Endodermal cell (in vitro differentiated cells): ENCODE data around the gene DROSHA. TPM values are rescaled to one million over a fixed set of nuclear protein-coding genes. Genes with fewer than 3 reads are reported as not detected.
"Not testable (repeated sequence)": the region's sequence is repeated elsewhere in the genome, so short reads cannot be mapped to it uniquely, and the experiment has no call there.

Source experiments
- DNase-seq: peaks from one replicate; pipeline ENCODE4 v3.0.0-alpha.2; 2017
- H3K27ac ChIP-seq: 2 replicates; pipeline ENCODE4 v1.5.1; 2013; ENCODE audit warnings: mild to moderate bottlenecking, low read depth, low read length, moderate library complexity
- H3K27me3 ChIP-seq: 2 replicates; pipeline ENCODE4 v1.6.1; 2013; ENCODE audit warnings: mild to moderate bottlenecking, low read length, moderate library complexity; ENCODE audit not compliant: insufficient read depth, control insufficient read depth, poor library complexity, severe bottlenecking
- H3K36me3 ChIP-seq: 2 replicates; pipeline ENCODE4 v1.7.0; 2013; ENCODE audit warnings: mild to moderate bottlenecking, low read length, moderate library complexity; ENCODE audit not compliant: control insufficient read depth, insufficient read depth
- H3K4me1 ChIP-seq: one replicate; pipeline ENCODE4 v1.7.0; 2013; ENCODE audit warnings: low read length; ENCODE audit not compliant: control insufficient read depth, insufficient read depth
- H3K4me3 ChIP-seq: 2 replicates; pipeline ENCODE4 v1.5.1; 2013; ENCODE audit warnings: mild to moderate bottlenecking, low read length, moderate library complexity
- H3K9ac ChIP-seq: 2 replicates; pipeline ENCODE4 v1.6.1; 2013; ENCODE audit warnings: mild to moderate bottlenecking, low read length, moderate library complexity; ENCODE audit not compliant: poor library complexity, severe bottlenecking; ENCODE audit errors: extremely low read depth
- H3K9me3 ChIP-seq: 2 replicates; pipeline ENCODE4 v1.6.1; 2013; ENCODE audit warnings: mild to moderate bottlenecking, low read length, moderate library complexity; ENCODE audit not compliant: control insufficient read depth
- H3K27ac Mint-ChIP-seq: 2 replicates; pipeline ENCODE4 v1.8.0; 2020; ENCODE audit warnings: mixed read lengths
- H3K27me3 Mint-ChIP-seq: 2 replicates; pipeline ENCODE4 v1.8.0; 2021; ENCODE audit warnings: mild to moderate bottlenecking, mixed read lengths; ENCODE audit not compliant: insufficient read depth
- H3K36me3 Mint-ChIP-seq: 2 replicates; pipeline ENCODE4 v1.8.0; 2020; ENCODE audit warnings: low read depth, mixed read lengths
- H3K4me1 Mint-ChIP-seq: 2 replicates; pipeline ENCODE4 v1.8.0; 2020; ENCODE audit warnings: mixed read lengths
- H3K4me3 Mint-ChIP-seq: 2 replicates; pipeline ENCODE4 v1.8.0; 2020; ENCODE audit warnings: mild to moderate bottlenecking, moderate library complexity, mixed read lengths
- H3K9me3 Mint-ChIP-seq: 2 replicates; pipeline ENCODE4 v1.8.0; 2020; ENCODE audit warnings: mild to moderate bottlenecking, mixed read lengths
- WGBS, 2 experiments: methylation state at CpG; one replicate each; pipeline versions ENCODE4 v1.1.5 to v1.1.7; 2013; ENCODE audit warnings: missing lambda C conversion rate in 2 of 2, mixed read lengths in 1 of 2; ENCODE audit not compliant: insufficient coverage in 1 of 2, insufficient read length in 1 of 2; 5-methylcytosine and 5-hydroxymethylcytosine counted together
- total RNA-seq, 2 donors: library from RNA; stranded (reverse); fragmentation: NEBNext Ultra II Directional in 1 of 2; extraction: Animal tissue kit (Norgen Biotek cat#: 25700) in 1 of 2; gene quantifications; 2 replicates in 1 of 2; 3 replicates in 1 of 2; pipeline ENCODE4 v1.2.1, GENCODE V29; 2021
- TF ChIP-seq, protein P1 (sequence below): fragments of 200-600 bp; sonication (generic); conservative IDR thresholded peaks from 2 replicates; pipeline ENCODE4 v1.5.0; 2021; ENCODE audit warnings: antibody characterized with exemption, mild to moderate bottlenecking

DROSHA gene
- total RNA-seq, 2 donors from 2014 or later, result 116 to 132 TPM

GRCh38 chr5:31362931-31363568 is 168.8 kb downstream of the DROSHA start:
- no peaks in the 10 kb centered on the region for H3K4me1 ChIP-seq
- no peak overlapping the region for H3K27ac ChIP-seq
- no peak overlapping the region for H3K9ac ChIP-seq
- no peaks in the 10 kb centered on the region for H3K27me3 ChIP-seq
- peaks cover 6% of the 10 kb centered on the region for H3K9me3 ChIP-seq
- no peak for DNase-seq
- no peak overlapping the region for H3K27ac Mint-ChIP-seq
- H3K4me3 ChIP-seq, result no peak overlapping the region
- no peaks in the 10 kb centered on the region for H3K36me3 Mint-ChIP-seq
- no peaks in the 10 kb centered on the region for H3K4me1 Mint-ChIP-seq
- no peaks in the 10 kb centered on the region for H3K27me3 Mint-ChIP-seq
- no peak overlapping the region for H3K4me3 Mint-ChIP-seq
- H3K9me3 Mint-ChIP-seq, result no peaks in the 10 kb centered on the region
- 100% methylated on average over 2 of the region's 3 CpGs; no CpG with 5 or more reads in 1 of the 2 experiments for WGBS, 2 experiments
- H3K36me3 ChIP-seq, result no peaks in the 10 kb centered on the region
- TF ChIP-seq, protein P1, sequence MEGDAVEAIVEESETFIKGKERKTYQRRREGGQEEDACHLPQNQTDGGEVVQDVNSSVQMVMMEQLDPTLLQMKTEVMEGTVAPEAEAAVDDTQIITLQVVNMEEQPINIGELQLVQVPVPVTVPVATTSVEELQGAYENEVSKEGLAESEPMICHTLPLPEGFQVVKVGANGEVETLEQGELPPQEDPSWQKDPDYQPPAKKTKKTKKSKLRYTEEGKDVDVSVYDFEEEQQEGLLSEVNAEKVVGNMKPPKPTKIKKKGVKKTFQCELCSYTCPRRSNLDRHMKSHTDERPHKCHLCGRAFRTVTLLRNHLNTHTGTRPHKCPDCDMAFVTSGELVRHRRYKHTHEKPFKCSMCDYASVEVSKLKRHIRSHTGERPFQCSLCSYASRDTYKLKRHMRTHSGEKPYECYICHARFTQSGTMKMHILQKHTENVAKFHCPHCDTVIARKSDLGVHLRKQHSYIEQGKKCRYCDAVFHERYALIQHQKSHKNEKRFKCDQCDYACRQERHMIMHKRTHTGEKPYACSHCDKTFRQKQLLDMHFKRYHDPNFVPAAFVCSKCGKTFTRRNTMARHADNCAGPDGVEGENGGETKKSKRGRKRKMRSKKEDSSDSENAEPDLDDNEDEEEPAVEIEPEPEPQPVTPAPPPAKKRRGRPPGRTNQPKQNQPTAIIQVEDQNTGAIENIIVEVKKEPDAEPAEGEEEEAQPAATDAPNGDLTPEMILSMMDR, result no peak

- WGBS, 2 experiments, result 87% methylated on average over 1 of the region's 1 CpG; no CpG with 5 or more reads in 1 of the 2 experiments
- H3K4me1 Mint-ChIP-seq, result no peaks in the 10 kb centered on the region
- no peaks in the 10 kb centered on the region for H3K9me3 Mint-ChIP-seq
- TF ChIP-seq, protein P1, result no peak
- H3K36me3 Mint-ChIP-seq, result no peaks in the 10 kb centered on the region
- no peaks in the 10 kb centered on the region for H3K27me3 Mint-ChIP-seq
- H3K4me3 Mint-ChIP-seq, result no peak overlapping the region
- H3K27me3 ChIP-seq, result no peaks in the 10 kb centered on the region
- no peaks in the 10 kb centered on the region for H3K36me3 ChIP-seq
- peaks cover 6% of the 10 kb centered on the region for H3K9me3 ChIP-seq
- no peak overlapping the region for H3K4me3 ChIP-seq
- H3K4me1 ChIP-seq, result no peaks in the 10 kb centered on the region
- H3K9ac ChIP-seq, result no peak overlapping the region
- DNase-seq, result no peak
- H3K27ac ChIP-seq, result no peak overlapping the region
- H3K27ac Mint-ChIP-seq, result no peak overlapping the region
These were observed 169.4 kb downstream of the DROSHA start for GRCh38 chr5:31362529-31362900.

GRCh38 chr5:31361704-31362528 is 170.0 kb downstream of the DROSHA start:
- H3K9me3 Mint-ChIP-seq, H3K4me1 Mint-ChIP-seq, DNase-seq, H3K27ac Mint-ChIP-seq, H3K27ac ChIP-seq, H3K4me3 Mint-ChIP-seq, H3K27me3 Mint-ChIP-seq, H3K27me3 ChIP-seq, H3K36me3 ChIP-seq, H3K9me3 ChIP-seq, H3K4me3 ChIP-seq, H3K9ac ChIP-seq, H3K36me3 Mint-ChIP-seq, H3K4me1 ChIP-seq: not testable (repeated sequence)
- 84 to 94% methylated on average over 3 to 6 of the region's 6 CpGs for WGBS, 2 experiments
